COLO829 (cell line): ENCODE measurements around the gene LRRC4C.
A peak's percentile ranks its signal among the peaks of the same experiment; 100 is the strongest.
"Not testable (repeated sequence)": the region's sequence is repeated elsewhere in the genome, so short reads cannot be mapped to it uniquely, and the experiment has no call there.

ENCODE experiments used
- DNase-seq: peaks from one replicate; pipeline ENCODE4 v3.0.0; 2012; ENCODE audit warnings: low spot score

Gene LRRC4C

GRCh38 chr11:40167805-40168204, 1291.6 kb downstream of the LRRC4C start:
- DNase-seq: not testable (repeated sequence)

GRCh38 chr11:40166892-40167291, 1292.6 kb downstream of the LRRC4C start:
- DNase-seq: no peak

- DNase-seq: no peak
Observed at GRCh38 chr11:40162901-40163883, 1296.3 kb downstream of the LRRC4C start.

GRCh38 chr11:40161854-40162410, 1297.5 kb downstream of the LRRC4C start:
- no peak for DNase-seq

- no peak for DNase-seq
Observed at GRCh38 chr11:40160418-40160817, 1299.0 kb downstream of the LRRC4C start.

GRCh38 chr11:40149721-40150120, 1309.7 kb downstream of the LRRC4C start:
- DNase-seq: no peak

GRCh38 chr11:40140560-40140959, 1318.9 kb downstream of the LRRC4C start:
- no peak for DNase-seq

- no peak for DNase-seq
Observed at GRCh38 chr11:40139536-40139935, 1319.9 kb downstream of the LRRC4C start.

GRCh38 chr11:40139066-40139465, 1320.4 kb downstream of the LRRC4C start:
- no peak for DNase-seq

GRCh38 chr11:40134820-40135570, 1324.5 kb downstream of the LRRC4C start:
- DNase-seq: no peak

GRCh38 chr11:40133498-40133897, 1326.0 kb downstream of the LRRC4C start:
- no peak for DNase-seq

- no peak for DNase-seq
Observed at GRCh38 chr11:40132912-40133311, 1326.5 kb downstream of the LRRC4C start.

- DNase-seq: no peak
Observed at GRCh38 chr11:40130427-40130826, 1329.0 kb downstream of the LRRC4C start.

GRCh38 chr11:40129266-40129665, 1330.2 kb downstream of the LRRC4C start:
- peak; percentile 34 for DNase-seq

GRCh38 chr11:40125054-40125453, 1334.4 kb downstream of the LRRC4C start:
- DNase-seq: peak; percentile 26

- no peak for DNase-seq
Observed at GRCh38 chr11:40119661-40120060, 1339.8 kb downstream of the LRRC4C start.

GRCh38 chr11:40118780-40119179, 1340.7 kb downstream of the LRRC4C start:
- no peak for DNase-seq

- no peak for DNase-seq
Observed at GRCh38 chr11:40118026-40118425, 1341.4 kb downstream of the LRRC4C start.

- peak; percentile 17 for DNase-seq
Observed at GRCh38 chr11:40104941-40105550, 1354.4 kb downstream of the LRRC4C start.

GRCh38 chr11:40100781-40101180, 1358.7 kb downstream of the LRRC4C start:
- no peak for DNase-seq

- no peak for DNase-seq
Observed at GRCh38 chr11:40100162-40100553, 1359.3 kb downstream of the LRRC4C start.
